NCI-H774 (cell line): ENCODE measurements around the gene MED6.

ENCODE experiments used
- DNase-seq: peaks from one replicate; lab custom pipeline; 2025; lab: John Stamatoyannopoulos, UW

MED6 gene

GRCh38 chr14:70597731-70598130, 2.7 kb downstream of the MED6 start:
- DNase-seq = no peak

GRCh38 chr14:70595443-70596185, 4.8 kb downstream of the MED6 start:
- no peak for DNase-seq

GRCh38 chr14:70594461-70594860, 6.0 kb downstream of the MED6 start:
- DNase-seq = no peak

GRCh38 chr14:70585231-70585630, 15.2 kb downstream of the MED6 start:
- DNase-seq = no peak

- no peak for DNase-seq
Measured at GRCh38 chr14:70576891-70577290, 23.6 kb downstream of the MED6 start.

GRCh38 chr14:70573050-70573449, 27.4 kb downstream of the MED6 start:
- DNase-seq = no peak

GRCh38 chr14:70571139-70571538, 29.3 kb downstream of the MED6 start:
- DNase-seq = no peak

GRCh38 chr14:70567791-70568190, 32.7 kb downstream of the MED6 start:
- DNase-seq = no peak

- no peak for DNase-seq
Measured at GRCh38 chr14:70563869-70564268, 36.6 kb downstream of the MED6 start.

GRCh38 chr14:70563417-70563816, 37.0 kb downstream of the MED6 start:
- no peak for DNase-seq

- no peak for DNase-seq
Measured at GRCh38 chr14:70558356-70558755, 42.1 kb downstream of the MED6 start.

- no peak for DNase-seq
Measured at GRCh38 chr14:70555890-70556289, 44.6 kb downstream of the MED6 start.

- no peak for DNase-seq
Measured at GRCh38 chr14:70538087-70538486, 62.4 kb downstream of the MED6 start.

GRCh38 chr14:70536830-70537229, 63.6 kb downstream of the MED6 start:
- no peak for DNase-seq

- DNase-seq = no peak
Measured at GRCh38 chr14:70534904-70535303, 65.6 kb downstream of the MED6 start, which contains the start of gene ADAM20. ADAM20 (minus strand) TSS chr14:70535004; CDS start chr14:70524757, 10,247 bp downstream.
